ENCODE measurements around the gene KCNIP4.

Gene KCNIP4

GRCh38 chr4:21845663-21846062 lies 102.9 kb downstream of the KCNIP4 start:
- no peak for DNase-seq (ENCODE audit: low read depth)

- DNase-seq (ENCODE audit: low read depth): no peak
These were observed 112.9 kb downstream of the KCNIP4 start for GRCh38 chr4:21835712-21836111.

- DNase-seq (ENCODE audit: low read depth): no peak
These were observed 118.3 kb downstream of the KCNIP4 start for GRCh38 chr4:21830272-21830671.

- no peak for DNase-seq (ENCODE audit: low read depth)
These were observed 121.0 kb downstream of the KCNIP4 start for GRCh38 chr4:21827575-21827974.

- no peak for DNase-seq (ENCODE audit: low read depth)
These were observed 122.5 kb downstream of the KCNIP4 start for GRCh38 chr4:21826071-21826470.

GRCh38 chr4:21819086-21819485 lies 129.5 kb downstream of the KCNIP4 start:
- DNase-seq (ENCODE audit: low read depth): no peak

GRCh38 chr4:21815651-21816377 lies 132.8 kb downstream of the KCNIP4 start:
- no peak for DNase-seq (ENCODE audit: low read depth)

GRCh38 chr4:21811565-21811964 lies 137.0 kb downstream of the KCNIP4 start:
- DNase-seq (ENCODE audit: low read depth): no peak

GRCh38 chr4:21806991-21807390 lies 141.6 kb downstream of the KCNIP4 start:
- no peak for DNase-seq (ENCODE audit: low read depth)

GRCh38 chr4:21802406-21802805 lies 146.2 kb downstream of the KCNIP4 start:
- no peak for DNase-seq (ENCODE audit: low read depth)

- no peak for DNase-seq (ENCODE audit: low read depth)
These were observed 146.7 kb downstream of the KCNIP4 start for GRCh38 chr4:21801661-21802385.

GRCh38 chr4:21795091-21795490 lies 153.5 kb downstream of the KCNIP4 start:
- no peak for DNase-seq (ENCODE audit: low read depth)

GRCh38 chr4:21792736-21793135 lies 155.8 kb downstream of the KCNIP4 start:
- DNase-seq (ENCODE audit: low read depth): no peak

- DNase-seq (ENCODE audit: low read depth): no peak
These were observed 158.0 kb downstream of the KCNIP4 start for GRCh38 chr4:21790438-21791029.

GRCh38 chr4:21780148-21780547 lies 168.4 kb downstream of the KCNIP4 start:
- DNase-seq (ENCODE audit: low read depth): no peak

- DNase-seq (ENCODE audit: low read depth): no peak
These were observed 169.9 kb downstream of the KCNIP4 start for GRCh38 chr4:21778702-21779101.

GRCh38 chr4:21775703-21776102 lies 172.9 kb downstream of the KCNIP4 start:
- no peak for DNase-seq (ENCODE audit: low read depth)

- DNase-seq (ENCODE audit: low read depth): no peak
These were observed 179.0 kb downstream of the KCNIP4 start for GRCh38 chr4:21769404-21770147.

- DNase-seq (ENCODE audit: low read depth): no peak
These were observed 179.9 kb downstream of the KCNIP4 start for GRCh38 chr4:21768349-21769310.

- no peak for DNase-seq (ENCODE audit: low read depth)
These were observed 182.7 kb downstream of the KCNIP4 start for GRCh38 chr4:21765810-21766407.

- DNase-seq (ENCODE audit: low read depth): no peak
These were observed 184.7 kb downstream of the KCNIP4 start for GRCh38 chr4:21763855-21764254.

Data from activated T-cell treated with anti-CD3 and anti-CD28 coated beads for 1 hour (primary cell).